Measurements from ENCODE around the gene IL13RA1. TPM values are rescaled to one million over a fixed set of nuclear protein-coding genes. Genes with fewer than 3 reads are reported as not detected.
A peak's percentile ranks its signal among the peaks of the same experiment; 100 is the strongest.
"Not testable (repeated sequence)": the region's sequence is repeated elsewhere in the genome, so short reads cannot be mapped to it uniquely, and the experiment has no call there.

Gene IL13RA1
- total and polyA plus RNA-seq, 8 donors, result 34.8 to 87.3 (median 43.2) TPM

GRCh38 chrX:118727686-118728339 lies 407 bp downstream of the IL13RA1 start:
- TF ChIP-seq, protein P1, sequence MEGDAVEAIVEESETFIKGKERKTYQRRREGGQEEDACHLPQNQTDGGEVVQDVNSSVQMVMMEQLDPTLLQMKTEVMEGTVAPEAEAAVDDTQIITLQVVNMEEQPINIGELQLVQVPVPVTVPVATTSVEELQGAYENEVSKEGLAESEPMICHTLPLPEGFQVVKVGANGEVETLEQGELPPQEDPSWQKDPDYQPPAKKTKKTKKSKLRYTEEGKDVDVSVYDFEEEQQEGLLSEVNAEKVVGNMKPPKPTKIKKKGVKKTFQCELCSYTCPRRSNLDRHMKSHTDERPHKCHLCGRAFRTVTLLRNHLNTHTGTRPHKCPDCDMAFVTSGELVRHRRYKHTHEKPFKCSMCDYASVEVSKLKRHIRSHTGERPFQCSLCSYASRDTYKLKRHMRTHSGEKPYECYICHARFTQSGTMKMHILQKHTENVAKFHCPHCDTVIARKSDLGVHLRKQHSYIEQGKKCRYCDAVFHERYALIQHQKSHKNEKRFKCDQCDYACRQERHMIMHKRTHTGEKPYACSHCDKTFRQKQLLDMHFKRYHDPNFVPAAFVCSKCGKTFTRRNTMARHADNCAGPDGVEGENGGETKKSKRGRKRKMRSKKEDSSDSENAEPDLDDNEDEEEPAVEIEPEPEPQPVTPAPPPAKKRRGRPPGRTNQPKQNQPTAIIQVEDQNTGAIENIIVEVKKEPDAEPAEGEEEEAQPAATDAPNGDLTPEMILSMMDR (IDR thresholded peaks at IDR 0.05), result no peak
- ATAC-seq, result peak; percentile 22

DNA sequence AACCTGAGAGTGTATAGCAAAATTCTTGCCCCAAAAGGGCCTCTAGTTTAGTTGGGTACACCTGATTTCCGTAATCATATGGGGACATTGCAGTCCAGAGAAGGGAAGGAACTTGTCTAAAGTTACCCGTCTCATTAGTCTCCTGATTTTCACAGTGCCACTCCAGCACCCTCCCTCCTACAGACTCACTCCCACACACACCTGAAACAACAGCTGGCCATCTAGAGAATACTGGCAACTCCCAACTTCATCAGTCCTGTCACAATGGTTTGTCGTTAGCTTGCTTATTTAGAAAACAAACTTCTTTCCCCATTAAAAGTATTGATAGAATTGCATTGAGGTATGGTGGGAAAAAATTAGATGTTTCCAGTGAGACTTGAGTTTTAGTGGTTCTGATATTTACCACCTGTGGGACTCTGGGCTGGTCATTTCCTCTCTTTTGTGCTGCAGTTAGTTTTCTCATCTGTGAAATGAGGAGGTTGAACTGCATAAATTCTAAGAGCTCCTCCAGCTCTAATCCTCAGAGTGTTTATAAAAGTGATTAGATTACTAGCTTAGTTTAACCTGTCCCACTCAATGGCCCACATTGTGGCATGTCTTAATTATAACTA lies 1.7 kb downstream of the IL13RA1 start:
- DNase-seq (no peak), ATAC-seq (no peak)
- H3K27me3 ChIP-seq, result no peaks in the 10 kb centered on the region
- H3K9me3 ChIP-seq, result no peaks in the 10 kb centered on the region
- no peaks in the 10 kb centered on the region for H3K36me3 ChIP-seq
- no peak overlapping the region for H3K27ac ChIP-seq
- TF ChIP-seq, protein P1 (IDR thresholded peaks at IDR 0.05), result no peak
- H3K4me1 ChIP-seq, result peaks cover 3 to 58% of the 10 kb centered on the region in 2 donors
- intact Hi-C loops (cut with DNase I), result no loop called here
- H3K4me3 ChIP-seq, result peak overlapping the region in 1 of 2 donors; percentile 55

More at GRCh38 chrX:118727686-118728339, 407 bp downstream of the IL13RA1 start:
- Histone ChIP-seq H3K4me1 (peaks cover 3 to 62% of the 10 kb centered on the region in 2 donors), H3K27ac (peak overlapping the region; percentile 88 to 90), H3K27me3 (no peaks in the 10 kb centered on the region), H3K9me3 (no peaks in the 10 kb centered on the region), H3K4me3 (peak overlapping the region; percentile 49 to 55), H3K36me3 (no peaks in the 10 kb centered on the region)
- DNase-seq, result peak in 3 of 4 donors; percentile 27 to 84 (median 37)
- intact Hi-C loops (cut with DNase I), result no loop called here

DNA sequence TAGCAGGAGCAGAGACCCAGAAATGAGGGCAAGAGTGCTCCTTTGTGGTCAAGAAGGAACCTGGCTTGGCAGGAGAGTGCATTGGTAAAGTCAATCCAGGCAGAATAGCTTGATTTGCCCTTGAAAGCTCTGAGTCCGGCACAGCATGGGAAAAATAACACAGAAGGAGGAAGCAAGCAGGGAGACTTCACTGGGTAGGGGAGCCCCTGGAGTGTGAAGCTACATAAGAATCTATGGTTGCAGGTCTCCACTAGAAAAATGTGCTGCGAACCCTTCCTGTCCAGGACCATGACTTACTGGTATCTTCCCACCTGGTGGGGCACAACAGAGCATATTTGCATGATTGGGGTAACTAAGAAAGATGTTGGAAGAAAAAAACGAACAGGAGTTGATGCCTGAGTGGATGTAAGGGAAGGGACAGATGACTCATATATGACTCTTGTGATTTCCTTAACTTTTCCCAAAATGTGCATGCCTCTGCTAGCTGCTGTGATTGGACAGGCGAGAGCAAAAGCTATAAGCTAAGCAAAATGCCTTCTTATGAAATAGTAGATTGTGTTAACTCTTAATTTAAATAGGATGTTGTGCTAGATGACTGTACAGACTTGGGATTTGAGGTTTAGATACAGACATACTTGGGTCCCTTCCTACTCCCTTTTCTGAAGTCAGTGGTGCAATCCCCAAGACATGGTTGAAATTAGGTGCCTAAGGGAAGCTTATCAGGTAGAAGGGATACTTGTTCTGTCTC lies 3.3 kb downstream of the IL13RA1 start:
- no peaks in the 10 kb centered on the region for H3K27me3 ChIP-seq
- DNase-seq (no peak), ATAC-seq (no peak)
- intact Hi-C loops (cut with DNase I), result no loop called here
- H3K4me3 ChIP-seq, result no peak overlapping the region
- no peaks in the 10 kb centered on the region for H3K36me3 ChIP-seq
- H3K27ac ChIP-seq, result peak overlapping the region in 1 of 2 donors; percentile 53
- TF ChIP-seq, protein P1 (IDR thresholded peaks at IDR 0.05), result no peak
- peaks cover 3 to 43% of the 10 kb centered on the region in 2 donors for H3K4me1 ChIP-seq
- no peaks in the 10 kb centered on the region for H3K9me3 ChIP-seq

- H3K4me3 ChIP-seq; DNase-seq; intact Hi-C loops (cut with DNase I); H3K9me3 ChIP-seq; H3K36me3 ChIP-seq; ATAC-seq; H3K27me3 ChIP-seq; H3K27ac ChIP-seq: not testable (repeated sequence)
- H3K4me1 ChIP-seq, result peaks cover 3 to 30% of the 10 kb centered on the region in 2 donors
Observed at GRCh38 chrX:118732551-118732950, 5.1 kb downstream of the IL13RA1 start.

DNA sequence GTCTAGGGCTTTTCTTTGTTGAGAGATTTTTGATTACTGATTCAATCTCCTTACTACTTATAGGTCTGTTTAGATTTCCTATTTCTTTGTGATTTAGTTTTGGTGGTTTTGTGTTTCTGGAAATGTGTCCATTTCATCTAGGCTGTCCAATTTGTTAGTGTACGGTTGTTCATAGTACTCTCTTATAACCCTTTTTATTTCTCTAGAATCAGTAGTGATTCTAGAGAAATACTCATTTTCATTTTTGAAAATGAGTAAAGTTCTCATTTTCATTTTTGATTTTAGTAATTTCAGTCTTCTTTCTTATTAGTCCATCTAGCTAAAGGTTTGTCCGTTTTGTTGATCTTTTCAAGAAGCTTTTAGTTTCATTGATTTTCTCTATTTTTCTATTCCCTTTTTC lies 7.5 kb downstream of the IL13RA1 start:
- Histone ChIP-seq H3K27me3 (no peaks in the 10 kb centered on the region), H3K9me3 (no peaks in the 10 kb centered on the region), H3K4me1 (peaks cover 3 to 16% of the 10 kb centered on the region in 2 donors), H3K27ac (no peak overlapping the region), H3K36me3 (no peaks in the 10 kb centered on the region), H3K4me3 (no peak overlapping the region)
- DNase-seq (no peak), ATAC-seq (no peak)
- TF ChIP-seq, protein P1 (IDR thresholded peaks at IDR 0.05), result no peak
- intact Hi-C loops (cut with DNase I), result no loop called here

Data from left lung (tissue), 10 donors.